IPS-NIHi7 (cell line): ENCODE measurements around the gene MORN5.

ENCODE experiments used
- DNase-seq: peaks from one replicate; pipeline ENCODE4 v3.0.0; 2012; ENCODE audit warnings: mixed read lengths; ENCODE audit errors: extremely low spot score

MORN5 gene

DNA sequence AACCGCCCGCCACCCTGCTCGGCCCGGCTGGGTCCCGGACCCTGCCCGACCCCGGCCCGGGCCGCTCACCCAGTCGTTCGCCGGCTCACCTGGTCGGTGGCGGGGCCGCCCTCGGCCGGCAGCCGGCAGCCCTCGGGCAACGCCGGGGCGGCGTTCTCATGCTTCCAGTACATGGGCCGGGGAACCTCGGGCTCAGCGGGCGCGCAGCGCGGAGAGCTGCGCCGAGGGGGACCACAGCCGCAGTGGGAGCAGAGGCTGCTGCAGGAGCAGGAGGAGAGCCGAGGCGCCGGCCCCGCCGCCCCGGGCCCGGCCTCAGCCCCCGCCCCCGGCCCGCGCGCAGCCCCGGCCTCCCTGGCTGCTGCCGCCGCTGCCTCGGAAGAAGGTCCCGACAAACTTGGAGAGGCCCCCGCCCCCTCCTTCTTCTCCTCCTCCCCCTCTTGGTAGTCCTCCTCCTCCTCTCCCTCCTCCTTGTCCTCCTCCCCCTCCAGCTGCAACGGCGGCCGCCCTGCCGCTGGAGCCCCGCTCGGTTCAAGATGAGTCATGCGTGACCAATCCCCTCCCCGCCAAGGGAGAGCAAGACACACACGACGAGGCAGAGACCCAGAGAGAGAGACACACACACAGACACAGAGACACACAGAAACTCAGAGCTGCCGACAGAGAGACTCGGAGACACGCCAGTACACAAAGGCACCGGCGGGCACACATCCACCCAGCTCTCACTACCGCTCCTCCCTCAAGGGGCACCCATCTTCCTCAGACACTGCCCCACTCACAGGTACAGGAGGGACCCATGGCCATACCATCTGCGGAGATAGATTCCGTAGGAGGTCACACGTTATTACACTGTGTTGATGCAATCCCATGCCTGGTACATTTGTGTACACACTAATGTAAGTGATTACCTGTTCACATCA lies 69.1 kb downstream of the MORN5 start, which contains the start of gene LHX6:
Gene LHX6 (minus strand): TSS at position 390 of the 917 bp plus-strand sequence. CDS start 217 bp downstream, at position 173.
- DNase-seq, result peak; percentile 32

DNA sequence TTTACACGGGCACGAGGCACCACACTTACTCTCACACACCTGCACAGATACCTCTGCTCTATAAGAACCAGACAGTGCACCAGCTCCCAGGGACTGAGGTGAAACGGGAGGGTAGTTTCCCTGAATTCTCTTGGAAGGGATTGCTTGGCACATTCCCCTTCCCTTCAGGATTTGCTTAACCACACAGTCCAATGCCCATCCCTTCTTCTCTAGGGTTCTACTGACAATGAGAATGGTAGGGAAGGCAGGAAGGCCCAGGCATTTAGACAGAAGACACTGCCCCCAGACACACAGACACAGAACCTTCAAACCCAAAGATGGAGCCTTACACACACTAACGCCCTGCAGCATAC lies 69.8 kb downstream of the MORN5 start:
- no peak for DNase-seq

DNA sequence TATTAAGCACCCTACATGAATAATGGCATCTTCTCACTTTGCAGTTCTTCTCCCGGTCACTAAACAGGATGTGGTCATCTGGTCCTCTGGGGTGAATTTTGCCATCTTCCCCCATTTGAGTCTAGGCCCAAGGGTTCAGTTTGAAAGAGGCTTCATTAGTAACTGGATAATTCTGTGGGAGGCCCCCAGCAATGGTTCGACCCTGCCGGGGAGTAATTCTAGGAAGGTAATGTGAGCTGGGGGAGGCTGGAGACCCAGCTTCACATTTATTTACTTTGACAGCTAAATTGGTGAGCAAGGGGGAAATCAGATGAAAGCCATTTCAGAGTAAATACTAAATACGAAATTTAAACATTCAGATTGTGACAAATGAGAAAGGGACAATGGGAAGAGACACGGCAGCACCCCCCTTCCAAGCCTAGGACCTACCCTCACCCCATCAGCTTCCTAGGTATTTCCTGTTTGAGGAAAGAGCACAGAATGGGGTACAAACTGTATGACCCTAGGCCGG lies 73.1 kb downstream of the MORN5 start:
- DNase-seq, result no peak

DNA sequence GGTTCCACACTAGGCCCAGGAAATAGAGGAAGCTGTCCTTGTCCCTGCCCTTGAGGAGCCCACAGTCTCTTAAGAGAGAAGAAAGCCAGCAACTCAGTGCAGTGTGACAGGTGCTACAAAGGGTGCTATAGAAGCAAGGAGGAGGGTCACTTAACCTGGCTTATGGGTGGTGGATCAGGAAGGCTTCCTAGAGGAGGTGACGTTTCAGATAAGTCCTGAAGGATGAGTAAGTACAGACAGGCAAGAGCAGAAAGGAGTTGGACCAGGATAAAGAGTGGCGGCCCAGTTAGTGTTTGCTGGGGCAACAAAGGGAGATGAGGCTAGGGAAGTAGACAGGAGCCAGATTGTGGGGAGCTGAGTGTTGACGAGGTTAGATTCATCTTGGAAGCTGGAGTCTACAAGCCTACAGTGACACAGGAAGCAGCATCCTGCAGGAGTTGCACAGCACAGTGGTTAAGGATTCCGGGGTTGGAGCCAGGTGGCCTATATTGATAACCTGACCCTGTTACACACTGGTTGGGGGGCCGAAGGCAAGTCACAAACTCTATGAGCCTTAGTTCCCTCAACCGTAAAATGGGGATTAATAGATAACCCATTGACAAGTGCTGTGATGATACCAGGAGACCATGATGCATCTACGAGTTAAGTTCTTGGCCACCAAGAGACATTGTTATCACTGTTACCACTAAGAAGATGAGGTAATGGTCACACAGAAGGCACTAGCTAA lies 74.5 kb downstream of the MORN5 start:
- DNase-seq, result no peak

DNA sequence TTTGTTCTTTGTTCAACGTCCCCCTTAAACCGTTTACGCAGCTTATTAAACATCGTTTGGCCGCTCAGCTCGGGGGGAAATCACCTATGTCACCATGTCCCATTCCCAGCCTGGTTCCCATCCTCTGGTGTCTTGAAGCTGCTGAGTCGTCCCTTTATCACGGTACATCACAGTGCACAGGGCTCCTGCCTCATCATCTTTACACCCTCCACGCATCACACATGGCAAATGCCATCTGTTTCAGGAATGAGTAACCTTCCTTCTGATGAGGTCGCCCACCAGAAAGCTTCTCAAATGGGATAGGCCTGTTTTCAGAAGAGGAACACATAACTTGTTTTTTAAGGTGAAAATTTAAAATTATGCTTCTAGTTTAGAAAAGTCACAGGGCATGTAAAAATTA lies 77.0 kb downstream of the MORN5 start:
- no peak for DNase-seq

DNA sequence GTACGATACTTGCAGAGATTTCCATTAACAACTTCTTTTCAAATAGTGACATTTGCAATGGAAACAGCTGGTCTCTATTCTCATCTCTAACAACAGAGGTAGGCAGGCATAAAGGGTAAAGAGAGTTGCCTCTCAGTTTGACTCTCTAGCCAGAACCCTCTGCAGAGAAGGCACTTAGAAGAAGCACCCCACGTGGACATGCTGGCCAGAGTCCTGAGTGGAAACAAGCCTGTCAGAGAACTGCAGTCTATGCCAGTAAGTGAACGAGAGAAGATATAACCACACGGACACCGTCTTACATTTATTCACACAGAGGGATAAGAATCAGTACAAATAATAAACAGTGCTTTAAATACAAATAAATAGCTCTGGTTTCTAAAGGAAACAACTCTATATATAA lies 80.0 kb downstream of the MORN5 start:
- no peak for DNase-seq

DNA sequence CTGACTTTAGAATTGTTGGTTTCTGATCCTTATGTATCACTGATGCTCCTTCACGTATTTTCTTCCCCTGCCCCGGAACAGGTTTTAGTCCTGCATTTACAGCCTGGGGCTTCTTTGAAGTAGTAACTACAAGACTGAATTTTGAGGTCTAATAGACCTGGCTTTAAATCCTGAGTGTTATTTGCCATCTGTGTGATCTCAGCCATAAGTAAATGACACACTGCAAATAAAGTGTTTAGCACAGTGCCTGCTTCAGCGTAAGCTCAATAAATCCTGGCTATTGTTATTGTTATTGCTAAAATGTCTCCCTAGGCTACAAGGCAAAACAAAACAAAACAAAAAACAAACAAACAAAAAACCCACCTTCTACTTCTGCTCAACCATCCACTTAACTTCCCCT lies 84.6 kb downstream of the MORN5 start:
- no peak for DNase-seq

DNA sequence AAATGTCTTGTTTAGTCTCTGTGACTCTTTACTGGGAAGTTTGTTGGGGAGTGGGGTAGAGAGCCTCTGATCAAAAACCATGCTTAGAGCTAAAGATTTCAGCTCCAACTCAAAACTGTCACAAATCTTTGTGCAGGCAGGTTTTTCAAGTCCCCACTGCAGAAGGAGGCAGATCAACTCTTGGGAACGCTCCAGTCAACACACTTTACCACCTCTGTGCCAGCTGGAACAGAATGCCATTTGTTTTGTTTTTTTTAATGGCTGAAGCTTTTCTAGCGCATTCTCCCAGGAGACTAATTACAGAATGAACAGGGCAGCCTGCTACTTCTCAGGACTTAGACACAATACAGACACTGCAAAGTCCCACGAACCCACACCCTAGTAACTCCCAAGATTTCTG lies 87.0 kb downstream of the MORN5 start:
- no peak for DNase-seq

DNA sequence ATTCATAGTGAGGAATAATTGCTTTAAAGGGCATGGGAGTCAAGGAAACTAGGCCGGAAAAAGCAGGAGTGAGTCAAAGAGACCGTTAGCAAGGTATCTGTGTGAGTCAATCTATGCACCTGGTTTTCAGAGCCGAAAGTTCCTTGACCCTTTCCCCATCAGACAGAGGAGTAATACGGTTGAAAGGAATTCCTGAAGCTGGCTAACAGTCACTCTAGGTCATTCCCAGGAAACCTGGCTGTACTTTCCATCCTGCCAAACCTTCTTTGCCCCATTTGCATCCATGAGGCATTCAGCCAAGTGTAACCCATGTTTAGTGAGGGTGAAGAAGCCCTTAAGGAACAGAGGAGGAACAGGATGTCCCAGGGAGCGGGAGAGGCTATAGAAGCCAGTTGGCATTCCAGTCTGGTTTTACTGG lies 88.7 kb downstream of the MORN5 start:
- DNase-seq, result no peak
